ENCODE measurements around the gene TRIM58.

The TRIM58 gene

GRCh38 chr1:247884797-247885413 lies 27.9 kb downstream of the TRIM58 start:
- DNase-seq (ENCODE audit: low read depth in 2 of 3, low spot score in 1 of 3), result no peak

DNA sequence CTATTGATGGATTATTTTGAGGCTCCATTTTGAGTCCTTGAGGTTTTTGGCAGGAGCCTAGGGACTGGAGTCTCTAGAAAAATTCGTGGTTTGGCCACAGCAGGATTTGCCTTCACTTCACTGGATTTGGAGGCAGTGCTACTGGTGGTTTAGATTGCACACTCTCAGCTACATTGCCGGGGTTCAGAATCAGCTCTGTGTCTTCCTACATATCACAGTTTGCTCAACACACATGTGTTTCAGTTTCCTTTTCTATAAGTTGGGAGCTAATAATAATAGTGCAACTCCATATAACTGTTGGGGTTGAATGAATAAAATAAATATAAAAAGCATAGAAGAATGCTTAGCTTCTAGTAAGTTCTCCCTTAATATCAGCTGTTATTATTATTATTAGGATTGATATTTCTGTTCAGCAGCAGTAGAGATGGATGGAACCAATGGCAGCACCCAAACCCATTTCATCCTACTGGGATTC lies 38.2 kb downstream of the TRIM58 start, which contains the start of gene OR2W3:
Gene OR2W3, plus strand, starts transcription at position 425 of the 475 bp plus-strand sequence. Its CDS starts 0 bp downstream, at position 425.
- DNase-seq (ENCODE audit: low read depth in 2 of 3, low spot score in 1 of 3), result no peak

GRCh38 chr1:247895976-247896375 lies 39.0 kb downstream of the TRIM58 start:
- no peak for DNase-seq (ENCODE audit: low read depth in 2 of 3, low spot score in 1 of 3)

DNA sequence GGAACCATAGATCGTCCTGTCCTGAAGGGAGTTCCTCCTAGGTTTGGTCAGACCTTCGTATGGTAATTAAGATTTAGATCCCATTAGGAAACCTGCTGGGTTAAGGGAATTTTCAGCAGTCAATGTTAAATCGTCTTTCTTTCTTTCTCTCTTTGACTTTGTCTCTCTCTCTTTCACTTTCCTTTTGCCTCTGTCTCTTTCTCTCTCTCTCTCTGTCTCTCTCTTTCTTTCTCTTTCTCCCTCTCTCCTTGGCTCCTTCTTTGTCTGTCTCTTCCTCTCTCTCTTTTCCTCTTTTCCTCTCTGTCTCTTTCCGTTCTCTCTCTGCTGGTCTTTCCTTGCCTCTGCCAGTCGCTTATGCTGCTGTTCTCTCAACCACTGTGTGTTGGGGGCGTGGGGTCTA lies 47.1 kb downstream of the TRIM58 start:
- DNase-seq (ENCODE audit: low read depth in 2 of 3, low spot score in 1 of 3), result no peak

DNA sequence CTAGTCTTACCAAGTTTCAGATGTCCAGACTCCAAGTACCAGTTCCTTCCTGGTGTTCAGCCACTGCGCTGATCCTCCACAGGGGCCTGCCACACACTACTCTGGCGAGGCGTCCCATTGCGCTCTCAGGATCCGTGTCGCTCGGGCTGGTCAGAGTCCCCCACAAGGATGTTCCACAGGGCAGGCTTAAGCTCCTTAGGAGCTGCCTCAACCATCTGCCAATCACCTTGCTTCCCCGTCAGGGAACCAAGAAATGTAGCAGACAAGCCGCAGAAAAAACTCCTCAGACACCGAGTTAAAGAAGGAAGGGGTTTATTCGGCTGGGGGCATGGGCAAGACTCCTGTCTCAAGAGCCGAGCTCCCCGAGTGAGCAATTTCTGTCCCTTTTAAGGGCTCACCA lies 48.2 kb downstream of the TRIM58 start:
- no peak for DNase-seq (ENCODE audit: low read depth in 2 of 3, low spot score in 1 of 3)

GRCh38 chr1:247905910-247906503 lies 49.0 kb downstream of the TRIM58 start:
- DNase-seq (ENCODE audit: low read depth in 2 of 3, low spot score in 1 of 3), result no peak

- peak in 2 of 3 donors; percentile 0 to 6 for DNase-seq (ENCODE audit: low read depth in 2 of 3, low spot score in 1 of 3)
Observed at GRCh38 chr1:247906504-247907047, 49.6 kb downstream of the TRIM58 start.

- DNase-seq (ENCODE audit: low read depth in 2 of 3, low spot score in 1 of 3), result no peak
Observed at GRCh38 chr1:247908766-247909165, 51.8 kb downstream of the TRIM58 start.

- no peak for DNase-seq (ENCODE audit: low read depth in 2 of 3, low spot score in 1 of 3)
Observed at GRCh38 chr1:247913786-247914185, 56.8 kb downstream of the TRIM58 start.

DNA sequence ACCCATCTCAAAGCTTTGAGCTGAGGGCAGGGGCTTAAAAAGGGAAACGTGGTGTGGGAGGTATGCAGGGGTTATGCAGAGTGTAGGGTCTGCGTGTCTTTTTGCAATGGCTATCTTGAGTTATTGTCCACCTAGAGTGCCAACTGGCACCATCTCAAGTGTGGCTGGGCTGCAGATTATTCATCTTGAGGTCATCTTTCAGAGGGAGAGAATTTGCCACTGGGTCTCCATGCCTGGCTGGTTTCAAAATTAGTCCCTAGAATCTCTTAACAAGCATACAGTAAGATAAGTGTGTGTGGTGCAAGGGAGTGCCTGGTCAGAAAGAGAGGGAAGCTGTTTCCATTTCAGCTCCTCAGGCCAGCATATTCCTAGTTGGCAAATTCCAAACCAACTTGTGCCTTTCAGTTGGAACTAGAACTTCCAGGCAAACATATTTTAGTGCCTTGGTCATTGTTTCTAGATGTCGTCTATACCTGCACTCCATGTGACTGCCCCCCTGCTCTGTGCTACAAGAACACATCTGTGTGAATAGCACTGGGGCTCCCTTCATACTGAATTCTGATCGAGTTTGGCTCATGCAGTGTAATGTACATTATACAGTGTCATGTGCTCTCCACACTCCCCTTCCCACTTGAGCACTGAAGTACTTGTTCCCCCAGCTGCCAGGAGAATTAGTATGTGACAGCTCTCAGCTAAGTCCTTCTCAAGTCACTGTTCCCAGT lies 58.1 kb downstream of the TRIM58 start:
- DNase-seq (ENCODE audit: low read depth in 2 of 3, low spot score in 1 of 3), result no peak

DNA sequence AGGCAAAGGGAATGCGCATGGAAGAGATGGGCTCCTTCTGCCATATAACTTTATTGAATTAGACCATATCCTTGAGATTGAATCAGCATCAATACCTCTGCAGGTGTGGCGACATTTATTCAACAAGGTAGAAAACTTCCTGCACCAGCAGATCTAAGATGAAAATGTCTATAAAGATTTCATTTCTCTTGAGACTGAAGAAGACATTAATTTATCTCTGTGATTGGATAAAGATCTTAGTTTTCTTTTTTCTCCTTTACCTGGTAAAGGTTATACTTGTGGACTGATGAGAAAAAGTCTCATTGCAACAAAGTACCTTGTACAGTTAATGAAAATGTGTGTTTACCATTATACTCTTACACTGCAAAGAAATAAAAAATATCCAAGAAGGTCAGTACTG lies 63.0 kb downstream of the TRIM58 start, which contains the start of gene OR2T8:
Gene OR2T8, plus strand, starts transcription at position 301 of the 400 bp plus-strand sequence. CDS start 766 bp downstream, outside the sequence.
- no peak for DNase-seq (ENCODE audit: low read depth in 2 of 3, low spot score in 1 of 3)

- DNase-seq (ENCODE audit: low read depth in 2 of 3, low spot score in 1 of 3), result no peak
Observed at GRCh38 chr1:247923941-247924340, 67.0 kb downstream of the TRIM58 start.

- DNase-seq (ENCODE audit: low read depth in 2 of 3, low spot score in 1 of 3), result no peak
Observed at GRCh38 chr1:247924868-247925267, 67.9 kb downstream of the TRIM58 start, which contains the start of gene OR2AJ1. TSS of gene OR2AJ1 (plus strand) at chr1:247924889. CDS start at chr1:247933769, 8,880 bp downstream.

Measured in stimulated activated CD4-positive, alpha-beta T cell treated with anti-CD3 and anti-CD28 coated beads, Interleukin-12 subunit alpha, Interleukin-12 subunit beta, amount 100 ng/mL, for 48 hours (primary cell).